Neural progenitor cell (in vitro differentiated cells): ENCODE measurements around the gene METTL16. TPM values are rescaled to one million over a fixed set of nuclear protein-coding genes. Genes with fewer than 3 reads are reported as not detected.

Experiments
- DNase-seq: peaks from one replicate; pipeline ENCODE4 v3.0.0-alpha.2; 2016; ENCODE audit warnings: low spot score
- H2AFZ ChIP-seq: fragments of 200-600 bp; sonication (generic); replicated peaks from 2 replicates; pipeline ENCODE4 v1.6.1; 2016; ENCODE audit warnings: antibody characterized with exemption
- H3F3A ChIP-seq: fragments of 200-600 bp; sonication (generic); 2 replicates; pipeline ENCODE4 v1.6.1; 2016; ENCODE audit warnings: antibody characterized with exemption, low read depth
- H3K27ac ChIP-seq: fragments of 200-600 bp; sonication (generic); 2 replicates; pipeline ENCODE4 v1.5.1; 2016; ENCODE audit warnings: mild to moderate bottlenecking
- H3K27me3 ChIP-seq: fragments of 200-600 bp; sonication (generic); 2 replicates; pipeline ENCODE4 v1.6.1; 2016; ENCODE audit warnings: mild to moderate bottlenecking, moderate library complexity
- H3K36me3 ChIP-seq: fragments of 200-600 bp; sonication (generic); 2 replicates; pipeline ENCODE4 v1.5.1; 2016
- H3K4me1 ChIP-seq: fragments of 200-600 bp; sonication (generic); 2 replicates; pipeline ENCODE4 v1.6.1; 2016; ENCODE audit warnings: mixed run types
- H3K4me2 ChIP-seq: fragments of 200-600 bp; sonication (generic); 2 replicates; pipeline ENCODE4 v1.6.1; 2016
- H3K4me3 ChIP-seq: fragments of 200-600 bp; sonication (generic); 2 replicates; pipeline ENCODE4 v1.5.1; 2016
- H3K79me2 ChIP-seq: fragments of 200-600 bp; sonication (generic); 2 replicates; pipeline ENCODE4 v1.6.1; 2016; ENCODE audit warnings: low read depth
- H3K9ac ChIP-seq: fragments of 200-600 bp; sonication (generic); 2 replicates; pipeline ENCODE4 v1.6.1; 2016
- H3K9me3 ChIP-seq: fragments of 200-600 bp; sonication (generic); 2 replicates; pipeline ENCODE4 v1.5.1; 2016; ENCODE audit warnings: low read depth
- H4K20me1 ChIP-seq: fragments of 200-600 bp; sonication (generic); 2 replicates; pipeline ENCODE4 v1.6.1; 2016; ENCODE audit warnings: low read depth
- H3K27ac Mint-ChIP-seq: 3 replicates; pipeline ENCODE4 v1.8.0; 2021; ENCODE audit warnings: mixed read lengths
- H3K27me3 Mint-ChIP-seq: 2 replicates; pipeline ENCODE4 v1.8.0; 2022; ENCODE audit warnings: low read depth, mild to moderate bottlenecking, inconsistent platforms, moderate library complexity, mixed read lengths; ENCODE audit not compliant: insufficient read depth
- H3K36me3 Mint-ChIP-seq: 3 replicates; pipeline ENCODE4 v1.8.0; 2021; ENCODE audit warnings: mixed read lengths
- H3K4me1 Mint-ChIP-seq: 3 replicates; pipeline ENCODE4 v1.8.0; 2021; ENCODE audit warnings: mixed read lengths
- H3K4me3 Mint-ChIP-seq: 3 replicates; pipeline ENCODE4 v1.8.0; 2021; ENCODE audit warnings: mild to moderate bottlenecking, moderate library complexity, mixed read lengths
- H3K9me3 Mint-ChIP-seq: 3 replicates; pipeline ENCODE4 v1.8.0; 2020; ENCODE audit warnings: mixed read lengths
- EZH2 ChIP-seq: fragments of 200-600 bp; sonication (generic); IDR thresholded peaks from 2 replicates; pipeline ENCODE4 v1.6.1; 2017; ENCODE audit warnings: antibody characterized with exemption, mild to moderate bottlenecking, moderate library complexity
- EZH2phosphoT487 ChIP-seq: fragments of 200-600 bp; sonication (generic); IDR thresholded peaks from 2 replicates; pipeline ENCODE4 v1.6.1; 2017; ENCODE audit warnings: antibody characterized with exemption
- total RNA-seq: library from RNA; depleted of rRNA; stranded (reverse); fragments of >200 nt; gene quantifications from 2 replicates; pipeline ENCODE4 v1.2.3, GENCODE V29; 2015; ENCODE audit warnings: low replicate concordance
- TF ChIP-seq, protein P1 (sequence below): fragments of 200-600 bp; sonication (generic); IDR thresholded peaks from 2 replicates; pipeline ENCODE4 v1.5.1; 2017; ENCODE audit warnings: antibody characterized with exemption, mild to moderate bottlenecking

The METTL16 gene
- total RNA-seq, 1 donor from 2014 or later = 40.0 TPM

DNA sequence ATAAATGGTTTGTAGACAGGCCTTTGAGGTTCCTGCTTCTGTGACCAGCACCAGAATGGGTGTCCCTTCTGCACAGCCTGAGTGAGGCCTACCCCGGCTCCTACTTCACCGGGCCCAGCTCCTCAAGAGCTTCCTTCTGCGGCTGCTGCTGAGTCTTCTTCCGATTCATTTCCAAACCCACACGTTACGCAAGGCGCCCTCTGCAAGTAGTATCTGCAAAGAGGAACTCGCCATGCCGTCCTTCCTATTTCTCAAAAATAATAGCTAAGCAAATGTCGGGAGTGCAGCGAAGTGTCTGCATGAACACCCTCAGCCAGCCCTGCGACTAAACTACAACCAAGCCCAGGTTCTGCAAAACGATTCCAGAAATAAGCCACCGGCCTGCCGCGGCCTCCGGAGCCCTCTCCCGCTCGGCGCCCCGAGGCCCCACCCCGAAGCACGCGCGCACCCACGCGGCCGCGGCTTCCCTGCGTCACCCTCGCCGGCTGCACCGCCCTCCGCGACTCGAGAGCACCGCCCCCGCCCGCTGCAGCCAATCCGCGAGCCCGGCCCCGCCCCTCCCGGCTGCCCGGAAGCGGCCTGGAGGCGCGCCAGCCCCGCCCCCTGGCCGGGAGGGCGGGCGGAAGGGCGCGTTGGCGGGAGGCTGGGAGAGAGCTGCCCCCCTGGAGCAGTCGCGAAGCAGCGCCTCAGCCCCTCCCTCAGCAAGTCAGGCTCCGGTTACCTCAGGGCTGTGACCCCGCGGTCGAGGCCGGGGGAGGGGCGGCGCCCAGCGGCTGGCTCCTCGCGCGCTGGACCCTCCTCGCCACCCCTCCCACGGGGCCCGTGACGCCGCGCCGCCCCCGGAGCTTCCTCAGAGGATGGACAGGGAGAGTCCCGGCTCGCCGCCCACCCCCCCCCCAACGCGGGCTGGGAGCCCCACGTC, 119.2 kb downstream of the METTL16 start:
- TF ChIP-seq, protein P1, sequence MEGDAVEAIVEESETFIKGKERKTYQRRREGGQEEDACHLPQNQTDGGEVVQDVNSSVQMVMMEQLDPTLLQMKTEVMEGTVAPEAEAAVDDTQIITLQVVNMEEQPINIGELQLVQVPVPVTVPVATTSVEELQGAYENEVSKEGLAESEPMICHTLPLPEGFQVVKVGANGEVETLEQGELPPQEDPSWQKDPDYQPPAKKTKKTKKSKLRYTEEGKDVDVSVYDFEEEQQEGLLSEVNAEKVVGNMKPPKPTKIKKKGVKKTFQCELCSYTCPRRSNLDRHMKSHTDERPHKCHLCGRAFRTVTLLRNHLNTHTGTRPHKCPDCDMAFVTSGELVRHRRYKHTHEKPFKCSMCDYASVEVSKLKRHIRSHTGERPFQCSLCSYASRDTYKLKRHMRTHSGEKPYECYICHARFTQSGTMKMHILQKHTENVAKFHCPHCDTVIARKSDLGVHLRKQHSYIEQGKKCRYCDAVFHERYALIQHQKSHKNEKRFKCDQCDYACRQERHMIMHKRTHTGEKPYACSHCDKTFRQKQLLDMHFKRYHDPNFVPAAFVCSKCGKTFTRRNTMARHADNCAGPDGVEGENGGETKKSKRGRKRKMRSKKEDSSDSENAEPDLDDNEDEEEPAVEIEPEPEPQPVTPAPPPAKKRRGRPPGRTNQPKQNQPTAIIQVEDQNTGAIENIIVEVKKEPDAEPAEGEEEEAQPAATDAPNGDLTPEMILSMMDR = no peak
- TF ChIP-seq EZH2 (no peak), EZH2phosphoT487 (no peak)
- H3K9me3 ChIP-seq = no peaks in the 10 kb centered on the region
- H3K27me3 ChIP-seq = no peaks in the 10 kb centered on the region
- peaks cover 39% of the 10 kb centered on the region for H3K4me1 ChIP-seq
- Mint-ChIP-seq H3K4me1 (peaks cover 69% of the 10 kb centered on the region), H3K36me3 (peaks cover 10% of the 10 kb centered on the region), H3K4me3 (peak overlapping the region; percentile 88), H3K27me3 (peaks cover 16% of the 10 kb centered on the region), H3K27ac (peak overlapping the region; percentile 93), H3K9me3 (no peaks in the 10 kb centered on the region)
- H3K9ac ChIP-seq = no peak overlapping the region
- H3K79me2 ChIP-seq = peaks cover 44% of the 10 kb centered on the region
- H3K27ac ChIP-seq = peak overlapping the region; percentile 78
- DNase-seq = peak; percentile 98
- peak overlapping the region; percentile 94 for H3K4me2 ChIP-seq
- H3K36me3 ChIP-seq = no peaks in the 10 kb centered on the region
- peaks cover 45% of the 10 kb centered on the region for H3F3A ChIP-seq
- H2AFZ ChIP-seq = peak overlapping the region; percentile 17
- peak overlapping the region; percentile 69 for H3K4me3 ChIP-seq
- peaks cover 65% of the 10 kb centered on the region for H4K20me1 ChIP-seq

DNA sequence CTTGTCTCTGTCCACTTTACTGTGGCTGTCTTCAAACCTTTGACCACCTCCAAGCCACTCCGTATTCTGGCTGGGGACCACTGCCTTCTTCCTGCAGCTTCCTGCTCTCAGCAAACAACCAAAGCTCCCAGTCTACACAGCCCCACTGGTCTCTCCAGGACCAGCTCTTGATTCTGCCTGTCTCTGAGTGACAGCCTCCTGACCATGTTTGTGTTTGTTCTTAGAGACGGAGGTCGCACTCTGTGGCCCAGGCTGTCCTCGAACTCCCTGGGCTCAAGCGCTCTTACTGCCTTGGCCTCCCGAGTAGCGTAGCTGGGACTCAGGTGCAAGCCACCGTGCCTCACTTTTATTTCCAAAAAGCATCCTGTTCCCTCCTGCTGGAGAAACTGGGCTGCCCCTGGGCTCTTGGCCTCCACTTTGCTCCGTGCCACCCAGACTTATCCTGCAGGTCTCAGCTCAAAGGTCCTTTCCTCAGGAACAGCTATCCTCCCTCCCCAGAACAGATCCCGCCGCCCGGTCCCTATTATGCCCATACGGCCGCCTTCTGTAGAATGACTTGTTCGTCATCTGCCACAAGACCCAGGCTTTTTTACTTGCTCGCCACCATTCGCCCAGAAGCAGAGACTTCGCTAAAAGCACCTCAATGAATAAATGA, 120.0 kb downstream of the METTL16 start:
- H3K9ac ChIP-seq = no peak overlapping the region
- H3K27me3 Mint-ChIP-seq = peaks cover 16% of the 10 kb centered on the region

DNA sequence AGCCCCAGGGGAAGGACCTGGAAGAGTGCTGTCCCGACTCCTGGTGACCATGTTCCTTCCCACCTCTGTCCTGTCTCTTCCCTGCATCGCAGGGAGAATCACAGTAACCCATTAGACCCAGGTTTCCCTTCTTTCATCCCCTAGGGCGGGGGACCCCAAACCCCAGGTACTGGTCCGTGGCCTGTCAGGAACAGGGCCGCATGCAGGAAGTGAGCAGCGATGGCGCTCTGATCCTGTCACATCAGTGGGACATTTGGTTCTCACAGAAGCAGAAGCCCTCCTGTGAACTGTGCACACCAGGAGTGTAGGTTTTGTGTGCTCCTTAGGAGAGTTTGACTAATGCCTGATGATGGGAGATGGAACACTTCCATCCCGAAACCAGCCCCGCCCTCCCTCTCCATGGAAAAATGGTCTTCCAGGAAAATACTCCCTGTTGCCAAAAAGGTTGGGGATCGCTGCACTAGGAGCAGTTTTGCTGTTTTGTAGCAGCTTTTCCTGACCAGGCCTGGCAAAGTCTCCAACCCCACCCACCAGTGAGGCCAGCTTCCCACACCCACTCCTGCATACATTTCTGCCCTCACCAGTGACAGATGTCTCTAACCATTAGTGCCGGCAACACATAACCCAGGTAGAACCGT, 121.4 kb downstream of the METTL16 start:
- Histone ChIP-seq H3K27me3 (no peaks in the 10 kb centered on the region), H2AFZ (no peak overlapping the region), H3K4me2 (no peak overlapping the region)

More for the DNA sequence above, 120.0 kb downstream of the METTL16 start:
- Mint-ChIP-seq H3K27ac (peak overlapping the region; percentile 66), H3K4me3 (peak overlapping the region; percentile 88), H3K4me1 (peaks cover 64% of the 10 kb centered on the region), H3K9me3 (no peaks in the 10 kb centered on the region), H3K36me3 (peaks cover 10% of the 10 kb centered on the region)
- no peak for TF ChIP-seq EZH2
- Histone ChIP-seq H3K4me1 (peaks cover 32% of the 10 kb centered on the region), H3K79me2 (peaks cover 41% of the 10 kb centered on the region), H3K4me2 (peak overlapping the region; percentile 94), H3K36me3 (no peaks in the 10 kb centered on the region), H3K4me3 (peak overlapping the region; percentile 69), H3K27me3 (no peaks in the 10 kb centered on the region), H3K9me3 (no peaks in the 10 kb centered on the region), H3K27ac (no peak overlapping the region), H4K20me1 (peaks cover 58% of the 10 kb centered on the region), H2AFZ (no peak overlapping the region), H3F3A (peaks cover 37% of the 10 kb centered on the region)
- no peak for DNase-seq

More for the DNA sequence above, 121.4 kb downstream of the METTL16 start:
- Histone ChIP-seq H4K20me1 (peaks cover 44% of the 10 kb centered on the region), H3F3A (peaks cover 31% of the 10 kb centered on the region), H3K9me3 (no peaks in the 10 kb centered on the region), H3K4me1 (peaks cover 21% of the 10 kb centered on the region), H3K36me3 (no peaks in the 10 kb centered on the region), H3K79me2 (peaks cover 29% of the 10 kb centered on the region), H3K27ac (no peak overlapping the region), H3K9ac (no peak overlapping the region), H3K4me3 (no peak overlapping the region)
- H3K4me3 Mint-ChIP-seq = peak overlapping the region; percentile 43
- TF ChIP-seq EZH2 (no peak), EZH2phosphoT487 (no peak)
- TF ChIP-seq, protein P1 = no peak
- no peak for DNase-seq
- peaks cover 12% of the 10 kb centered on the region for H3K27me3 Mint-ChIP-seq
- H3K27ac Mint-ChIP-seq = peak overlapping the region; percentile 85
- H3K9me3 Mint-ChIP-seq = no peaks in the 10 kb centered on the region
- peaks cover 10% of the 10 kb centered on the region for H3K36me3 Mint-ChIP-seq
- H3K4me1 Mint-ChIP-seq = peaks cover 62% of the 10 kb centered on the region
